Measurements from ENCODE around the gene GPR148.

Gene GPR148

DNA sequence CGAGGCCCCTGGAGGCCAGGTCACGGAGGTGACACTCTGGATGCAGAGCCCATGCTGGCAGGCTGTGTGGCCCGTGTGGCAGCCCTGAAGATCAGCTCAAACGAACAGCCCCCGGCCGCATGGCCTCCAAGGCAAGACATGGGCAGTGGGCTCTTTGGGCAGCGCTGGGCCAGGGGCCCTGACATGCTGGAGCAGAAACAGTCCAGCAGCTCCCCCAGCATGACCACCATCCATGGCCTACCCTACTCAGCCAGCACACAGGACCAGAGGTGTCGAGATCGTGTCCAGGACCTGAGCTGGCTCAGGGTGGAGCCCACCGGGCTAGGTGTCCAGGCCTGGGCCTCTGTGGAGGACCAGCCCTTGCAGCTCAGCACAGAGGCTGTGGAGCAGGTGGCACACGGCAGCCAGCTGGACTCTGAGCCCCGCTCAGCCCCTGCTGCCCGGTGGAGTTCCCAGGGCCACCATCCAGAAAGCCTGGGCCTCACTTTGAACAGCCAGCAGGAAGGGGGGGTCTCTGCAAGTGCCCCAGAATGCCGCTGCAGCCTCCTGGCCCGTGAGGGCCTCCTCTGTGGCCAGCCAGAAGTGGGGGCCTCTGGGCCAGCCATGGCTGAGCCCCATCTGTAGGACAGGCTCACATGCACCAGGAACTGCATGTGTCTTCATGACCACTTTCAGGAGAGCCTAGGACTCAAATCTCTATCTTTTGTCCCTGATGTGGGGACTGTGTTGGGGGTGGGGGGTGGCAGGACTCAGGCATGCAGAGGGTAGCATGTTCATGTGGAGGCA, 35.4 kb downstream of the GPR148 start:
- no peak overlapping the region for H3K4me3 ChIP-seq (ENCODE audit: low read length, poor library complexity, severe bottlenecking)
- no peak overlapping the region for H3K9ac ChIP-seq (ENCODE audit: low read depth, low read length, poor library complexity, severe bottlenecking)
- H3K4me2 ChIP-seq (ENCODE audit: low read depth, low read length, poor library complexity, severe bottlenecking) = no peak overlapping the region
- H3K27me3 ChIP-seq (ENCODE audit: insufficient read depth, low read length, poor library complexity, severe bottlenecking) = no peaks in the 10 kb centered on the region
- no peaks in the 10 kb centered on the region for H3K4me1 ChIP-seq (ENCODE audit: insufficient read depth, low read length, poor library complexity, severe bottlenecking)
- no peak for TF ChIP-seq EZH2phosphoT487 (IDR thresholded peaks at IDR 0.05; ENCODE audit: borderline replicate concordance)
- TF ChIP-seq, protein P1, sequence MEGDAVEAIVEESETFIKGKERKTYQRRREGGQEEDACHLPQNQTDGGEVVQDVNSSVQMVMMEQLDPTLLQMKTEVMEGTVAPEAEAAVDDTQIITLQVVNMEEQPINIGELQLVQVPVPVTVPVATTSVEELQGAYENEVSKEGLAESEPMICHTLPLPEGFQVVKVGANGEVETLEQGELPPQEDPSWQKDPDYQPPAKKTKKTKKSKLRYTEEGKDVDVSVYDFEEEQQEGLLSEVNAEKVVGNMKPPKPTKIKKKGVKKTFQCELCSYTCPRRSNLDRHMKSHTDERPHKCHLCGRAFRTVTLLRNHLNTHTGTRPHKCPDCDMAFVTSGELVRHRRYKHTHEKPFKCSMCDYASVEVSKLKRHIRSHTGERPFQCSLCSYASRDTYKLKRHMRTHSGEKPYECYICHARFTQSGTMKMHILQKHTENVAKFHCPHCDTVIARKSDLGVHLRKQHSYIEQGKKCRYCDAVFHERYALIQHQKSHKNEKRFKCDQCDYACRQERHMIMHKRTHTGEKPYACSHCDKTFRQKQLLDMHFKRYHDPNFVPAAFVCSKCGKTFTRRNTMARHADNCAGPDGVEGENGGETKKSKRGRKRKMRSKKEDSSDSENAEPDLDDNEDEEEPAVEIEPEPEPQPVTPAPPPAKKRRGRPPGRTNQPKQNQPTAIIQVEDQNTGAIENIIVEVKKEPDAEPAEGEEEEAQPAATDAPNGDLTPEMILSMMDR (conservative IDR thresholded peaks at IDR 0.05; ENCODE audit: low read length) = no peak
- no peaks in the 10 kb centered on the region for H3F3A ChIP-seq (ENCODE audit: low read depth)
- no peaks in the 10 kb centered on the region for H4K20me1 ChIP-seq (ENCODE audit: insufficient read depth, low read length, poor library complexity, severe bottlenecking)
- no peak overlapping the region for H2AFZ ChIP-seq (ENCODE audit: low read length)
- H3K36me3 ChIP-seq (ENCODE audit: insufficient read depth, low read length) = no peaks in the 10 kb centered on the region
- no peaks in the 10 kb centered on the region for H3K79me2 ChIP-seq (ENCODE audit: insufficient read depth, low read length)
- H3K9me3 ChIP-seq (ENCODE audit: insufficient read depth, low read depth, low read length) = no peaks in the 10 kb centered on the region; the same call in 1 of the 2 replicates
- no peaks in the 10 kb centered on the region for H3K9me2 ChIP-seq (replicated peaks; ENCODE audit: low read depth, low read length)

DNA sequence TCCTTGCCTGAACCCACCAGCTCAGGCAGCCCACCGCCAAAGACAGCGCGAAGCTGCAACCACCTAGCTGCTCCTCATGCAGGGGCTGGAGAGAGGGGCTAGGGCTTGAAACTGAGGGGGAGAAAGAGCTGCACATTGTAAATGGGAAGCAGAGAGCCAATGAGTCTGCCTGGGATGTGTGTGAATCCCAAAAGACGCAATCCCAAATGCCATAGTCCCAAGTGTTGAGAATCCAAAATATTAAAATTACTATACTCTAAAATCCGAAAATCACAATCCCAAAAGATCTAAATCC, 35.9 kb downstream of the GPR148 start:
- no peaks in the 10 kb centered on the region; the same call in 1 of the 2 replicates for H3K9me3 ChIP-seq (ENCODE audit: insufficient read depth, low read depth, low read length)
- TF ChIP-seq, protein P1 (conservative IDR thresholded peaks at IDR 0.05; ENCODE audit: low read length) = no peak
- TF ChIP-seq EZH2phosphoT487 (IDR thresholded peaks at IDR 0.05; ENCODE audit: borderline replicate concordance) = no peak
- H3K4me2 ChIP-seq (ENCODE audit: low read depth, low read length, poor library complexity, severe bottlenecking) = no peak overlapping the region
- H3K36me3 ChIP-seq (ENCODE audit: insufficient read depth, low read length) = no peaks in the 10 kb centered on the region
- no peaks in the 10 kb centered on the region for H4K20me1 ChIP-seq (ENCODE audit: insufficient read depth, low read length, poor library complexity, severe bottlenecking)
- no peak overlapping the region for H3K4me3 ChIP-seq (ENCODE audit: low read length, poor library complexity, severe bottlenecking)
- H3K27me3 ChIP-seq (ENCODE audit: insufficient read depth, low read length, poor library complexity, severe bottlenecking) = no peaks in the 10 kb centered on the region
- H3K79me2 ChIP-seq (ENCODE audit: insufficient read depth, low read length) = no peaks in the 10 kb centered on the region
- no peaks in the 10 kb centered on the region for H3K4me1 ChIP-seq (ENCODE audit: insufficient read depth, low read length, poor library complexity, severe bottlenecking)
- H3K9ac ChIP-seq (ENCODE audit: low read depth, low read length, poor library complexity, severe bottlenecking) = no peak overlapping the region
- H3K9me2 ChIP-seq (replicated peaks; ENCODE audit: low read depth, low read length) = no peaks in the 10 kb centered on the region
- H3F3A ChIP-seq (ENCODE audit: low read depth) = no peaks in the 10 kb centered on the region
- no peak overlapping the region for H2AFZ ChIP-seq (ENCODE audit: low read length)

- Histone ChIP-seq H2AFZ (ENCODE audit: low read length) (no peak overlapping the region), H3K79me2 (ENCODE audit: insufficient read depth, low read length) (no peaks in the 10 kb centered on the region), H3F3A (ENCODE audit: low read depth) (no peaks in the 10 kb centered on the region), H3K9ac (ENCODE audit: low read depth, low read length, poor library complexity, severe bottlenecking) (no peak overlapping the region), H3K27me3 (ENCODE audit: insufficient read depth, low read length, poor library complexity, severe bottlenecking) (no peaks in the 10 kb centered on the region), H4K20me1 (ENCODE audit: insufficient read depth, low read length, poor library complexity, severe bottlenecking) (no peaks in the 10 kb centered on the region), H3K4me1 (ENCODE audit: insufficient read depth, low read length, poor library complexity, severe bottlenecking) (no peaks in the 10 kb centered on the region), H3K4me3 (ENCODE audit: low read length, poor library complexity, severe bottlenecking) (no peak overlapping the region), H3K9me2 (replicated peaks; ENCODE audit: low read depth, low read length) (no peaks in the 10 kb centered on the region), H3K36me3 (ENCODE audit: insufficient read depth, low read length) (no peaks in the 10 kb centered on the region), H3K9me3 (ENCODE audit: insufficient read depth, low read depth, low read length) (no peaks in the 10 kb centered on the region; the same call in 1 of the 2 replicates), H3K4me2 (ENCODE audit: low read depth, low read length, poor library complexity, severe bottlenecking) (no peak overlapping the region)
- no peak for TF ChIP-seq EZH2phosphoT487 (IDR thresholded peaks at IDR 0.05; ENCODE audit: borderline replicate concordance)
- TF ChIP-seq, protein P1 (conservative IDR thresholded peaks at IDR 0.05; ENCODE audit: low read length) = no peak
Measured at GRCh38 chr2:130765464-130765863, 36.6 kb downstream of the GPR148 start.

Measured in Loucy (cell line).